ENCODE data around the gene ATAD1.

GRCh38 chr10:87826653-87827052 lies 8.6 kb upstream of the ATAD1 start:
- TF ChIP-seq CTCF (conservative IDR thresholded peaks at IDR 0.05; ENCODE audit: low read depth, low read length) (no peak), FOS (IDR thresholded peaks at IDR 0.05; ENCODE audit: low read depth, low read length) (no peak), BHLHE40 (IDR thresholded peaks at IDR 0.05; ENCODE audit: low read depth, low read length) (no peak)
- TF ChIP-seq, protein P1, sequence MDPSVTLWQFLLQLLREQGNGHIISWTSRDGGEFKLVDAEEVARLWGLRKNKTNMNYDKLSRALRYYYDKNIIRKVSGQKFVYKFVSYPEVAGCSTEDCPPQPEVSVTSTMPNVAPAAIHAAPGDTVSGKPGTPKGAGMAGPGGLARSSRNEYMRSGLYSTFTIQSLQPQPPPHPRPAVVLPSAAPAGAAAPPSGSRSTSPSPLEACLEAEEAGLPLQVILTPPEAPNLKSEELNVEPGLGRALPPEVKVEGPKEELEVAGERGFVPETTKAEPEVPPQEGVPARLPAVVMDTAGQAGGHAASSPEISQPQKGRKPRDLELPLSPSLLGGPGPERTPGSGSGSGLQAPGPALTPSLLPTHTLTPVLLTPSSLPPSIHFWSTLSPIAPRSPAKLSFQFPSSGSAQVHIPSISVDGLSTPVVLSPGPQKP (IDR thresholded peaks at IDR 0.05; ENCODE audit: borderline replicate concordance, low read depth, low read length), result no peak
- TF ChIP-seq, protein P2, sequence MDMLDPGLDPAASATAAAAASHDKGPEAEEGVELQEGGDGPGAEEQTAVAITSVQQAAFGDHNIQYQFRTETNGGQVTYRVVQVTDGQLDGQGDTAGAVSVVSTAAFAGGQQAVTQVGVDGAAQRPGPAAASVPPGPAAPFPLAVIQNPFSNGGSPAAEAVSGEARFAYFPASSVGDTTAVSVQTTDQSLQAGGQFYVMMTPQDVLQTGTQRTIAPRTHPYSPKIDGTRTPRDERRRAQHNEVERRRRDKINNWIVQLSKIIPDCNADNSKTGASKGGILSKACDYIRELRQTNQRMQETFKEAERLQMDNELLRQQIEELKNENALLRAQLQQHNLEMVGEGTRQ (IDR thresholded peaks at IDR 0.05; ENCODE audit: low read depth, low read length), result no peak

Data from IMR-90 (cell line).